Hepatocyte (in vitro differentiated cells): ENCODE results near the gene TASP1.

ENCODE experiments used
- EZH2 ChIP-seq: fragments of 200-600 bp; sonication (generic); IDR thresholded peaks from 2 replicates; pipeline ENCODE4 v1.6.1; 2016; ENCODE audit warnings: antibody characterized with exemption, mild to moderate bottlenecking, borderline replicate concordance
- TF ChIP-seq, protein P1 (sequence below): fragments of 200-600 bp; sonication (generic); IDR thresholded peaks from 2 replicates; pipeline ENCODE4 v1.5.1; 2016; ENCODE audit warnings: antibody characterized with exemption, mild to moderate bottlenecking; ENCODE audit not compliant: poor library complexity

- TF ChIP-seq, protein P1, sequence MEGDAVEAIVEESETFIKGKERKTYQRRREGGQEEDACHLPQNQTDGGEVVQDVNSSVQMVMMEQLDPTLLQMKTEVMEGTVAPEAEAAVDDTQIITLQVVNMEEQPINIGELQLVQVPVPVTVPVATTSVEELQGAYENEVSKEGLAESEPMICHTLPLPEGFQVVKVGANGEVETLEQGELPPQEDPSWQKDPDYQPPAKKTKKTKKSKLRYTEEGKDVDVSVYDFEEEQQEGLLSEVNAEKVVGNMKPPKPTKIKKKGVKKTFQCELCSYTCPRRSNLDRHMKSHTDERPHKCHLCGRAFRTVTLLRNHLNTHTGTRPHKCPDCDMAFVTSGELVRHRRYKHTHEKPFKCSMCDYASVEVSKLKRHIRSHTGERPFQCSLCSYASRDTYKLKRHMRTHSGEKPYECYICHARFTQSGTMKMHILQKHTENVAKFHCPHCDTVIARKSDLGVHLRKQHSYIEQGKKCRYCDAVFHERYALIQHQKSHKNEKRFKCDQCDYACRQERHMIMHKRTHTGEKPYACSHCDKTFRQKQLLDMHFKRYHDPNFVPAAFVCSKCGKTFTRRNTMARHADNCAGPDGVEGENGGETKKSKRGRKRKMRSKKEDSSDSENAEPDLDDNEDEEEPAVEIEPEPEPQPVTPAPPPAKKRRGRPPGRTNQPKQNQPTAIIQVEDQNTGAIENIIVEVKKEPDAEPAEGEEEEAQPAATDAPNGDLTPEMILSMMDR = no peak
- TF ChIP-seq EZH2 = no peak
Observed at GRCh38 chr20:13677241-13677640, 38.5 kb upstream of the TASP1 start.
